Measurements from ENCODE around the gene ANO1.
"Not testable (repeated sequence)": the region's sequence is repeated elsewhere in the genome, so short reads cannot be mapped to it uniquely, and the experiment has no call there.

ANO1 gene

DNA sequence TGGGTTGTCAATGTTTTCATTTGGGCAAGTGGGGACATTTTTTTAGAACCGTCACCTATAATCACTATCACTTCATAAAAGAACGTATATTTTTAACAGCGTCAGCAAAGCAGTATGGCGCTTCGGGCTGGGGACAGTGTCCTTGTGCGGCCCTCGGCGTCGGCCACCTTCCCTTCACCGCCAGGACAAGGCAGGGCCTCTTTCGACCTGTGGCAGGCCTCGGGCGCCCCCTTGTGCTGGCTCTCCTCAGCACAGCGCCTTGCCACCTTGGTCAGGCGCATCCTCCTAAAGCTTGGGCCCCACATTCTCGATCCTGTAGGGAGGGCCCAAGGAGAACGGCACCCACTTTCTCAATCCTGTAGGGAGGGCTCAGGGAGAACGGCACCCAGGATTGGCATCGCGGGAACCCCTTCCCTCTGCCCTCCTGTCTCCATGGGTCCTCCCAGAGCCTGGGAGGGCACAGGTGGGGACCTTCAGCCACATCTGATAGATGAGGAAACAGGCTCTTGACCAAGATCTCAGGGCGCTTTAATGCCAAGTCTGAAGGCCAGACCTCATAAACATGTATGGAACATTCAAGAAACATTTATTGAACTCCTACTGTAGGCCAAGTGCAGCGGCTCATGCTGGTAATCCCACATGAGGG lies 113.5 kb downstream of the ANO1 start:
- peak; percentile 49 for DNase-seq (ENCODE audit: low spot score)

DNA sequence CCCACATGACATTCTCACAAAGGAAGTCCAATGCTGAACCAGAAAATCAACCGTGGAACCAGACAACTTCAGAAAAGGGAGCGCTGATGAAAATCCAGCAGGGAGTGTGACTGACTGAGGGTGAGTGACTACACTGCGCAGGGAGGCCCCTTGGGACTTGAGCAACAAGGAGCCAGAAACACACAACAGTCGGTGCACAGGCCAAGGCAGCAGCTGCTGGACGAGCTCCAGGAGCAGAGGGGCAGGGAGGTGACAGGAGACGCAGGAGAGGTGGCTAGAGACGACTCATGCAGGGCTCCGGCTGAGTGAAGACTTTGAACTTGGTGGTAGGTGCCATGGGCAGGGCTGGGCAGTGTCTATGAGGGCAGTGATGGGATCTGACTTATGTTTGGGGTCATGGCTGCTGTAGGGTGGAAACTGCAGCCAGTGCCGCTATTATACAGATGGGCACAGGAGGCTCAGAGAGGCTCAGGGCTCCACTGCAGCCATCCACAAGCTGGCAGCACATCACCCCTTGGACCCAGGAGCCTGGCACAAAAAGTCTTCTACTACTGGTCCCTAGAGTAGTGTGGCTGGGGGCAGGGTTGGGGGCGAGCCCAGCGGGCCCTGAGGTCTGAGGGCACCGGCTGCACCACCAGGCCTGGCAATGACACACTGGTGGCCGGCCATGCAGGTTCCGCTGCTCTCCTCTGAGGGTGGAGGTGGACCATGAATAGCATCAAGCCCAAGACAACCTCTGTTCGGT lies 114.7 kb downstream of the ANO1 start:
- no peak for DNase-seq (ENCODE audit: low spot score)

DNA sequence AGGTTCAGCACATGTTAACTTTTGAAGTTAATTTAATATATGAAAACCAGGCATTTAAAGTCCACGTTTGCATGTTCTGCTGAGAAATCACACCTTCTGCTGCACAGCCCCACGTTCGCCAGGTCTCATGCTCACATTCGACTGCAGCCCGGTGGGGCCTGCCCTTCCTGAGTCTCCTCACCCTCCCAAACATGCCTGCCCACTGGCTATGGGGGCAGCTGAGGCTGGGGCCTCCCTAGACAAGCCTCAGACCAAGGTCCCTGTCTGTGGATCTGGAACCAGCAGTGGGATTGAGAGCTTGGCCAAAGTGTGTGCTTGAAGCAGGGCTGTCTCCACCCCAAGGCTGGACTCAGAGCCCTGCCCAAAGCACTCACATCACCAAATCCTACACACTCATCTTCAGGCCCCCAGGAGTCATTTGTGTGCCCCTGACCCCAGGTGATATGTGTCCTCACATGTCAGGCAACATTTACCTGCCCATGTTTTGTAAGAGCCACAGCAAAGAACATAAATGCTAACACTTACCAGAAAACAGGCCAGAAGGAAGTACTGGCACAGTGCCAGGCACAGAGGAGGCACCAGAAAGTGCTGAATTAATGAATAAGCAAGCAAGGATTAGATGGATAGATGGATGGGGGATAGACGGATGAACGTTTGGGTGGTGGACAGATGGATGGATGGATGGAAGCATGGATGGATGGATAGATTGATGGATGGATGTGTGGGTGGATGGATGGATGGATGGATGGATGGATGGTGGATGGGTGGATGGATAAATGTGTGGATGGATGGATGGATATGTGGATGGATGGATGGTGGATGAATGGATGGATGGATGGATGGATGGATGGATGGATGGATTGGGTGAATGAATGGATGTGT lies 115.5 kb downstream of the ANO1 start:
- DNase-seq (ENCODE audit: low spot score), result no peak

DNA sequence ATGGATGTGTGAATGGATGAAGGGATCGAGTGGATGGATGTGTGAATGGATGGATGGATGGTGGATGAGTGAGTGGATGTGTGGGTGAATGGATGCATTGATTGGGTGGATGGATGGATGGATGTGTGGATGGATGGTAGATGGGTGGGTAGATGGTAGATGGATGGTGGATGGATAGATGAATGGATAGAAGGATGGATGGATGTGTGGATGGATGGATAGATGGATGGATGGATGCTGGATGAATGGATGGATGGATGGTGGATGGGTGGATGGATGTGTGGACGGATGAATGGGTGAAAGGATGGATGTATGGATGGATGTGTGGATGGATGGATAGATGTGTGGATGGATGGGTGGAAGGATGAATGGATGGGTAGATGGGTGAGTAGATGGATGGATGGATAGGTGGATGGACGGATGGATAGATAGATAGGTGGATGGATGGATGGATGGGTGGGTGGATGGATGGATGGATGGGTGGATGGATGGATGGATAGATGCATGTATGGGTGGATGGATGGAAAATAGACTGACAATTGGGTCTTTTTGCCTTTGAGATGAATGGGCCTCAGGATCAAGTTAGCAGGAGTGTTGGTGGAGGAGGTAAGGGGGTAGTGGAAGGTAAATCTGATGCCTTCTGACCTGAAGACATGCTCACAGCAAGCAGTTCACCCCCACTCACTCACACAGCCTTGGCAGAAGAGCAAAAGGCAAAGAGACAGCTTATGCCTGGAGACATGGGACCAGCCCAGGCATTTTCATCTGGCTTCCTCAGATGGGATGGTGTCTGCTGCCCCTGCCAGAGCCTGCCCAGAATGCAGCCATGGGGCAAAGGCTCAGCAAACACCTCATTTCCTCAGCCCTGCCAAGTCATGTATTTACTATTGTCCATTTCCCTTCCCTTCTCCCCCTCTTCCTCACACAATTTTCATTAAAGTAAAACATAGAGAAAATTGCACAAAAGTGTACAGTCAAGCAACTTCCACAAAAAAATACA lies 117.0 kb downstream of the ANO1 start:
- DNase-seq (ENCODE audit: low spot score), result no peak

DNA sequence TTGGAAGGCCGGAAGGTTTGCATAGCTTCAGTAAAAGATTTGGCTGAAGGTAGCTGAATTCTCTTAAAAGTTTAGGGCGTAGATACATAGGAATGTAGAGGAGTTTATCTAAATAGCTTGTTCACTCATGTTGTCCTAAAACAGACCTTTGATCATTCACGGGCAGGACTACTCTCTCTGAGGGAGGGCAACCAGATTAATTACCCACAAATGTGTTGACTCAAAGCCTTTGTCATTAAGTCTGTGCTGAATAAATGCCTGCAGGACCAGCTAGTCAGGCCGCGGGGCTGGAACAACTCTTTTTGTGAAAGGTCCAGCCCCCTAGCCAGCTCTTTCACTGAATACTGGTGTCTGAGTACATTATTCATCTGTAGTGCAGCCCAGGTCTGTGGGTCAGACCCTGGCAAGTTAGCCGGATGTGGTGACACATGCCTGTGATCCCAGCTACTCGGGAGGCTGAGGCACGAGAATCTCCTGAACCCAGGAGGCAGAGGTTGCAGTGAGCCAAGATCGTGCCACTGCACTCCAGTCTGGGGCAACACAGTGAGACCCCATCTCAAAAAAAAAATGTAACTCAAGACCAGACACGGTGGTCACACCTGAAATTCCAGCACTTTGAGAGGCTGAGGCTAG lies 122.2 kb downstream of the ANO1 start:
- no peak for DNase-seq (ENCODE audit: low spot score)

DNA sequence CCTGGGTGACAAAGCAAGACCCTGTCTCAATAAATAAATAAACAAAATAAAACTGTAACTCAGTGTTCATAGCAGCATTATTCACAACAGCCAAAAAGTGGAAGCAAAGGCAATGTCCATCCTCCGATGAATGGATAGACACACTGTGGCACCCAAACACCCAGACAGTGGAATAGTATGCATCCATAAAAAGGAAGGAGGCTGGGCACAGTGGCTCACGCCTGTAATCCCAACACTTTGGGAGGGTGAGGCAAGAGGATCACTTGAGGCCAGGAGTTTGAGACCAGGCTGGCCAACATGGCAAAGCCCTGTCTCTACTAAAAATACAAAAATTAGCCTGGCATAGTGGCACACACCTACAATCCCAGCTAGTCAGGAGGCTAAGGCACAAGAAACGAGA lies 122.9 kb downstream of the ANO1 start:
- not testable (repeated sequence) for DNase-seq (ENCODE audit: low spot score)

DNA sequence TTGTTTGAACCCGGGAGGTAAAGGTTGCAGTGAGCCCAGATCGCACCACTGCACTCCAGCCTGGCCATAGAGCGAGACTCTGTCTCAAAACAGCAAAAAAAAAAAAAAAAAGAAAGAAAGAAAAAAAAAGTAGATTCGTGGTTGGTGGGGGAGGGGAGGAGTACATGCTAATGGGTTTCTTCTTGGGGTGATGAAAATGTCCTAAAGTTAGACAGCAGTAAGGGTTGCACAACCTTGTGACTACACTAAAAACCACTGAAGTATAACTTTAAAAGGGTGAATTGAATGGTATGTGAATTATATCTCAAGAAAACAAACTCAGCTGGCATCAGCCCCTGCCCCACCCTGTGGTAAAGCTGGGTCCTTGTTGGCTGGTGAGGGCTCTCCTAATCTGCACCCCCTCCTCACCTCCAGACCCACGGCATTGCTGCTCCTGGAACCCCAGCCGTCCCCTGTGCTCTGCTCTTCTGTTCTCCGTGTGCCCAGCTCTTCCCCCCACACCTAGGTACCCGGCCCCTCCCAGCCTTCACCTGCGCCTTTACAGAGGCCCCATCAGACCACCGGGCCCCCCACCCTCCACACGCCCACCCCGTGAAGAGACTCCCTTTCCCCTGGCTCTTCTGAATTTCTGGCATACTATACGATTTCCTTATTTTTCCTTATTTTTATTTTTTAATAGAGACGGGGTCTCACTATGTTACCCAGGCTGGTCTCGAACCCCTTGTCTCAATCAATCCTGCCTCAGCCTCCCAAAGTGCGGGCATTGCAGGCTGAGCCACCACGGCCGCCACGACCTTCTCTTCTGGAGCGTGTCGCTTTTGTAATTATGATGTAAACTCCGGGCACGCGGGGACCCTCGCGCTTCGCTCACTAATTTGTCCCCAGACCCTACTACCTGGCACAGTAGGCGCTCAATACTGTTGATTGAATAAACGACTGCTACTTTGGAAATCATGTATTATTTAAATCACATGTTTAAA lies 124.1 kb downstream of the ANO1 start:
- DNase-seq (ENCODE audit: low spot score), result no peak

DNA sequence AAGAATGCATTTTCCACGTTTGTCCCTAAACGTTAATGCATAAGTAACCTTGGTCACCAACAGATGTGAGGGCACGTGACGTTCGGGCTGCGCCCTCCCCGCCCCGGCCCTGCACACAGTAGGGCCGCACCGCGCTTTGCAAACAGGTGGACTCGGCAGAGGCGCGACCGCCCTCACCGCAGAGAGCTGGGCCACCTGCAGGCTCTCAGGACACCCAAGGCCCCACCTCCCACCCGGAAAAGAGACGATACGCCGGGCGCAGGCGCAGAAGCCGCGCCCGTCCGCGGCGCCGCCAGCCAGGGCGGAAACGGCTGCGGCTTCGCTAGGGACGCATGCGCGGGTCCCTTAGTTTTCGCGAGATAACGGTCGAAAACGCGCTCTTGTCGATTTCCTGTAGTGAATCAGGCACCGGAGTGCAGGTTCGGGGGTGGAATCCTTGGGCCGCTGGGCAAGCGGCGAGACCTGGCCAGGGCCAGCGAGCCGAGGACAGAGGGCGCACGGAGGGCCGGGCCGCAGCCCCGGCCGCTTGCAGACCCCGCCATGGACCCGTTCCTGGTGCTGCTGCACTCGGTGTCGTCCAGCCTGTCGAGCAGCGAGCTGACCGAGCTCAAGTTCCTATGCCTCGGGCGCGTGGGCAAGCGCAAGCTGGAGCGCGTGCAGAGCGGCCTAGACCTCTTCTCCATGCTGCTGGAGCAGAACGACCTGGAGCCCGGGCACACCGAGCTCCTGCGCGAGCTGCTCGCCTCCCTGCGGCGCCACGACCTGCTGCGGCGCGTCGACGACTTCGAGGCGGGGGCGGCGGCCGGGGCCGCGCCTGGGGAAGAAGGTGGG lies 125.0 kb downstream of the ANO1 start, which contains the start of gene FADD:
FADD (plus strand) TSS at position 377 of the 831 bp plus-strand sequence; CDS start at position 541, 164 bp downstream.
- peak; percentile 87 for DNase-seq (ENCODE audit: low spot score)

DNA sequence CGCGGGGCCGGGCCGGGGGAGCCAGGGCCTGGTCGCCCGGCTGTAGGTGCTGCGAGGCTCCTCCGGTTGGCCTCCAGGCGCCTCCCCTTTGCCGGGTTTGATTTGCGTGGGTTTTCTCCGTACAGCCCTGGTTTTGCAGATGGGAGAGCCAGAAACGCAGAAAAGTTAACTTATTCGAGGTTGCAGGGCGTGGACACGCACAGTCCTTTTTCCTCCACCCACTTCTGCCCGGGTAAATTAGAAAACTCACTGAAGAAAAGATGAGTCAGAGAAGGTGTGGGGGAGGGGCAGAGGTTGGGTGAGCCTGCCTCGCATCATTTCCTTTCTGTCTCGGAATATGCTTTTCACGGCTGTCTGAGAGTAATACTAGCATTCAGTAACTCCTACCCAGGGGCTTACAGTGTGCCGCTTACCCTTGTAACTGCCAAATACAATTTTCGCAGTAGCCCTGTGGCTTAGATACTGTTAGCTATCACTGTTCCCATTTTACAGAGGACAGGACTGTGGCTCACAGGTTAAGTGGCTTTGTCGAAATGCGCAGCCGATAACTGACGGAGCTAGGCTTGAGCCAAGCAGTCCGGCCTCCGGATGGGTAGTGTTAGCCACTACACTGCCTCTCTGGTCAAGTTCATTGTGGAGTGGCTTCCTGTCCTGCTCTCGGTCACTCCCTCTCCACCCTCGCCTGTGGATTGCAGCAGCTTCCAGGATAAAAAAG lies 125.8 kb downstream of the ANO1 start:
- no peak for DNase-seq (ENCODE audit: low spot score)

DNA sequence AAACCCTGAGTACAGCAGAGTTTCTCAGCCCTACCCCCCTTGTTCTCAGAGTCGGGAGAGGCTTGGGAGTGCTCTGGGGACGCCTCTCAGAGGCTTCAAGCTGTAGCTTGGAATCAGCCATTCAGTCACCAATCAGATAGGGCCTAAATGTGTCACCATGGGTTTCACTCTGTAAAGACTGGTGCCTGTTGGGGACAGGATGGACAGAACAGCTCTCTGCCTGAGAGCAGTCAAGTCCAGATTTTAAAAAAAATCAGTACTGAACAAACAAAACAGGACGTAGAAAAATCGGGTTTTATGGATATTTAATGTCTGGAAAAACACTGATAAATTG lies 126.3 kb downstream of the ANO1 start:
- no peak for DNase-seq (ENCODE audit: low spot score)

DNA sequence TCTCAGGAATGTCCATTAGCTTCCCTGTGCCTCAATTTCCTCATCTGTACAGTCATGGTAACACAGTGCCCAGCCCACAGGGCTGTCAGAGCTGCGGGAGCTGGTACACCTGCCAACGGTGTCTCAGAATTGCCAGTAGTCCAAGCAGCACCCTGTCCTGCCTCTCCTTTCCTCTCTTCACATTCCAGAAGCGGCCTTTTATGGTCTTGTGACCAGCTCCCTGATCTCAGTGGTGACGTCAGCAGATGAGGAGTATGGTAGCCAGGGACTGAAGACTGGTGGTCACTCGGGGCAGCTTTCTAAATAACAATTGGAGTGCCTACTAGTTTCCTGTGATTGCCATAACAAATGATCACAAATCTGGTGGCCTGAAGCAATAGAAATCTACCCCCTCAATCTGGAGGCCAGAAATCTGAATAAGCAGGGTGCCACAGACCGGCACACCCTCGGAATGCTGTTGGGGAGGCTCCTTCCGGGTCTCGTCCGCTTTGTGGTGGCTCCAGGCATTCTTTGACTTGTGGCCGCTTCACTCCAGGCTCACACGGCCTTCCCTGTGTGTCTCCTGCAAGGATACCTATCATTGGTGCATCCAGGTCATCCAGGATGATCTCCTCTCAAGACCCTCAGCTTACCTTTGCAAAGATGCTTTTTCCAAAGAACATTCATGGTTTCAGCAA lies 127.1 kb downstream of the ANO1 start:
- no peak for DNase-seq (ENCODE audit: low spot score)

DNA sequence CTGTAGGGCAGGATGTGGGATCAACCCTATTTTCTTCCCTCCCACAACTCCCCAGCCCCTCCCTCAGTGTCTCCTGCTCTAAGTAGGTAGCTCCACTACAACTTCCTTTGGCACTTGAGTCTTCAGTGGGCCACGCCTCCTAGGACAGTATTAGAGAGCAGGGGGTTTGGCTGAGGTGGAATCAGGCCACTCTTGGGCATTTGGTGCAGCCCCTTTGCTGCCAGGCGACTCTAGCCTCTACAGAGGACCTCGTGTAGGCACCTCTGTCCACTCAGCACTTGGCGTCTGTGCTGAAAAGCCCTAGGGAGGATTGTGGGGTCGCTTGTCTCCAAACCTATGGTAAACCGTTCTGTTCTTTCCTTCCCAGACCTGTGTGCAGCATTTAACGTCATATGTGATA lies 127.6 kb downstream of the ANO1 start:
- DNase-seq (ENCODE audit: low spot score), result no peak

DNA sequence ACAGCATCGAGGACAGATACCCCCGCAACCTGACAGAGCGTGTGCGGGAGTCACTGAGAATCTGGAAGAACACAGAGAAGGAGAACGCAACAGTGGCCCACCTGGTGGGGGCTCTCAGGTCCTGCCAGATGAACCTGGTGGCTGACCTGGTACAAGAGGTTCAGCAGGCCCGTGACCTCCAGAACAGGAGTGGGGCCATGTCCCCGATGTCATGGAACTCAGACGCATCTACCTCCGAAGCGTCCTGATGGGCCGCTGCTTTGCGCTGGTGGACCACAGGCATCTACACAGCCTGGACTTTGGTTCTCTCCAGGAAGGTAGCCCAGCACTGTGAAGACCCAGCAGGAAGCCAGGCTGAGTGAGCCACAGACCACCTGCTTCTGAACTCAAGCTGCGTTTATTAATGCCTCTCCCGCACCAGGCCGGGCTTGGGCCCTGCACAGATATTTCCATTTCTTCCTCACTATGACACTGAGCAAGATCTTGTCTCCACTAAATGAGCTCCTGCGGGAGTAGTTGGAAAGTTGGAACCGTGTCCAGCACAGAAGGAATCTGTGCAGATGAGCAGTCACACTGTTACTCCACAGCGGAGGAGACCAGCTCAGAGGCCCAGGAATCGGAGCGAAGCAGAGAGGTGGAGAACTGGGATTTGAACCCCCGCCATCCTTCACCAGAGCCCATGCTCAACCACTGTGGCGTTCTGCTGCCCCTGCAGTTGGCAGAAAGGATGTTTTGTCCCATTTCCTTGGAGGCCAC lies 128.3 kb downstream of the ANO1 start:
- no peak for DNase-seq (ENCODE audit: low spot score)

DNA sequence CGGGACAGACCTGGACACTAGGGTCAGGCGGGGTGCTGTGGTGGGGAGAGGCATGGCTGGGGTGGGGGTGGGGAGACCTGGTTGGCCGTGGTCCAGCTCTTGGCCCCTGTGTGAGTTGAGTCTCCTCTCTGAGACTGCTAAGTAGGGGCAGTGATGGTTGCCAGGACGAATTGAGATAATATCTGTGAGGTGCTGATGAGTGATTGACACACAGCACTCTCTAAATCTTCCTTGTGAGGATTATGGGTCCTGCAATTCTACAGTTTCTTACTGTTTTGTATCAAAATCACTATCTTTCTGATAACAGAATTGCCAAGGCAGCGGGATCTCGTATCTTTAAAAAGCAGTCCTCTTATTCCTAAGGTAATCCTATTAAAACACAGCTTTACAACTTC lies 128.9 kb downstream of the ANO1 start:
- no peak for DNase-seq (ENCODE audit: low spot score)

DNA sequence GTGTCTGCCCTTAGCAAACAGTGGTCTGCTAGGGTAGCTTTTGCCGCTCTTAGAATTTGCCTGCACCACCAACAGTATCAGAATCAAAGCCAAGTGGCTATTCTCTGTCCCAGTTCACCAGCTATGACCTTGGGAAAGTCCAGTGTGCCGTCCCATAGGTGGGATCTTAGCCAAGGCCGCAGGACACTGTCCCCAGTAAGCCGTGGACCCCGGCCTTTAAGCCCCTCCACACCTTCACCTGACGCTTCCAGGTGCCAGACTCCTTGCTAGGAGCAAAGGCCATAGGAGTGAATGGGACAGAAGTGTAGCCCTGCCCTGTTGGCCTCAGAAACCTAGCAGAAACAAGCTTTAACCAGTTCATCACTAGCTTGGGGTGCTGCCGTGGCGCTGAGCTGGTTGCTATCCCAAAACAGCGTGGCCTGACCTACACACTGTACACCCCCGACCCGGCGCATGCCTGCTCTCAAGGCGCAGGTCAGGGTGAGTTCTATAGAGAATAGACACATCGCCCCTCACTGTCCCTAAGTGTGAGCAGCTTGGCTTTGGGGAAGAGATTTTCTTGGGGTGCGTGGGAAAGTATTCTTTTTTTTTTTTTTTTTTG lies 129.5 kb downstream of the ANO1 start:
- DNase-seq (ENCODE audit: low spot score), result no peak

DNA sequence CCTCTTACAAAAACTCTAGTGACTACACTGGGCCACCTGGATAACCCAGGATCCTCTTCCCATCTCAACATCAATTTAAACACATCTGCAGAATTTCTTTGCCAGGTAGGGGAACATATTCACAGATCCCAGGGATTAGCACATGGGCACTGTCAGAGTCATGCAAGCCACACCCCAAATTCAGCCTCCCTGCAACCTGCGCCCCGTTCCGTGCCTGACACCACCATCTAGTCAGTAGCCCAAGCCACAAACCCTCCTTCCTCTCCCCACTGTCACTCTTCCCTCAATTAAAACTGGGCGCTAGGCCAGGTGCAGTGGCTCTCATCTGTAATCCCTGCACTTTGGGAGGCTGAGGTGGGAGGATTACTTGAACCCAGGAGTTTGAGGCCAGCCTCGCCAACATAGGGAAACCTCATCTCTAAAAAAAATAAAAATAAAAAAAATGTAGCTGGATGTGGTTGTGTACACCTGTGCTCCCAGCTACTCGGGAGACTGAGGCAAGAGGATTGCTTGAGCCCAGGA lies 131.3 kb downstream of the ANO1 start:
- DNase-seq (ENCODE audit: low spot score), result no peak

Data from Ammon's horn (tissue), 1 donor.